Hematopoietic multipotent progenitor cell (in vitro differentiated cells): ENCODE data around the gene MUC16. TPM values are rescaled to one million over a fixed set of nuclear protein-coding genes. Genes with fewer than 3 reads are reported as not detected.

ENCODE experiments used
- DNase-seq, 3 donors: peaks; one replicate each; pipeline ENCODE4 v3.0.0-alpha.2; 2011 to 2015; ENCODE audit warnings: low read depth in 2 of 3, low spot score in 2 of 3
- total RNA-seq: library from RNA; depleted of rRNA; stranded (reverse); fragments of >200 nt; gene quantifications from one replicate; pipeline ENCODE4 v1.2.3, GENCODE V29; 2012

MUC16 gene
- total RNA-seq, 1 donor: under 0.01 TPM

DNA sequence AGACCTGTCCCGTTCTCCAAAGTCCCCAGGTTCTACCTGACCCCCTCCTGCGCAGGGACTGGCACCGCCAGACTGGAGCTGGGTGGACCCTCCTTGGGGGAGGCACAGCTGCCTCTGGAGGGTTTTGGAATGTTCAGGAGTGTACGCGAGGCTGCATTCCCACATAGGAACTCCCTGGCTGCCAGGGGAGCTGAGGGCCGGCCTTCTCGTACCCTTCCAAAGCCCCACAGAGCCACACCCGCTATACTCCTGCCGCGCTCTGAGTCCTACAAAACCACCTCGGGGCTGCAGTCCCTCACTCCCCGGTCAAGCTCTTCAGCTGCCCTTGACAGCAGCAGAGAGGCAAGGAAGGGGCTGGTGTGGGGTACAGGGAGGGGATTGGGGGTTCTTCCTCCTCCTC, 484 bp upstream of the MUC16 start:
- no peak for DNase-seq

GRCh38 chr19:9009431-9009830, 778 bp downstream of the MUC16 start:
- DNase-seq: no peak

- no peak for DNase-seq
Observed at GRCh38 chr19:9008667-9009066, 1.5 kb downstream of the MUC16 start.

DNA sequence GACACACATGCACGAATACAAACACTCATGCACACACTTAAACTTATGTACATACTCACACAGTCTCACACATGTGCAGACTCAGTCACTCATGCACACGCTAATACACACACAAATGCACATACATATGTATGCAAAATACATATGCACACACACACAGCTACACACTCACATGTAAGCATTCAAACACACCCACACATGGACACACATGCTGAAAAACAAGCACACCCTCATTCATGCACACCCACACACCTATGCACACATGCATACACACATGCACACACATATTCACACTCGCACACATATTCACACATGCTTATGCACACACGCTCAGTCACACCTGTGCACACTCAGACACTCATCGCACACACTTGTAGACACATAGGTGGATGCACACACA, 9.3 kb downstream of the MUC16 start:
- DNase-seq: no peak

- peak in 2 of 3 donors; percentile 12 to 47 for DNase-seq
Observed at GRCh38 chr19:8988204-8988603, 22.0 kb downstream of the MUC16 start.

- no peak for DNase-seq
Observed at GRCh38 chr19:8986296-8986695, 23.9 kb downstream of the MUC16 start.

GRCh38 chr19:8973501-8974091, 36.6 kb downstream of the MUC16 start:
- DNase-seq: peak in 2 of 3 donors; percentile 8 to 35

- no peak for DNase-seq
Observed at GRCh38 chr19:8965887-8966286, 44.3 kb downstream of the MUC16 start.

Other genes starting within 250 kb of the MUC16 start
- gene ZNF558, start 178.1 kb downstream of the MUC16 start, total RNA-seq: 32.9 TPM
- gene MBD3L1, start 178.0 kb downstream of the MUC16 start, total RNA-seq: not detected
- not detected for gene OR1M1, start 76.7 kb upstream of the MUC16 start, total RNA-seq
- gene OR7G2, start 97.1 kb upstream of the MUC16 start, total RNA-seq: not detected
- gene OR7G1, start 105.4 kb upstream of the MUC16 start, total RNA-seq: not detected
- not detected for gene OR7G3, start 116.5 kb upstream of the MUC16 start, total RNA-seq
- gene ZNF317, start 130.0 kb upstream of the MUC16 start, total RNA-seq: 36.6 TPM
- gene OR7D2, start 168.6 kb upstream of the MUC16 start, total RNA-seq: 0.27 TPM
- gene OR7D4, start 209.2 kb upstream of the MUC16 start, total RNA-seq: not detected
- gene OR7E24, start 240.5 kb upstream of the MUC16 start, total RNA-seq: not detected